CD4-positive, alpha-beta T cell treated with Interleukin-4 for 1 hour (primary cell): ENCODE results near the gene CDH12.

ENCODE experiments used
- DNase-seq, 2 donors: peaks; one replicate each; pipeline ENCODE4 v3.0.0-alpha.2; 2020 to 2022

The CDH12 gene

GRCh38 chr5:21807953-21808352, 1045.2 kb downstream of the CDH12 start:
- no peak for DNase-seq

- no peak for DNase-seq
Measured at GRCh38 chr5:21806943-21807342, 1046.2 kb downstream of the CDH12 start.

- no peak for DNase-seq
Measured at GRCh38 chr5:21806271-21806670, 1046.9 kb downstream of the CDH12 start.

- no peak for DNase-seq
Measured at GRCh38 chr5:21802869-21803490, 1050.2 kb downstream of the CDH12 start.

- DNase-seq: no peak
Measured at GRCh38 chr5:21802100-21802499, 1051.0 kb downstream of the CDH12 start.

- no peak for DNase-seq
Measured at GRCh38 chr5:21792748-21793147, 1060.4 kb downstream of the CDH12 start.

GRCh38 chr5:21791304-21791703, 1061.8 kb downstream of the CDH12 start:
- DNase-seq: no peak

GRCh38 chr5:21784487-21784886, 1068.7 kb downstream of the CDH12 start:
- no peak for DNase-seq

- DNase-seq: no peak
Measured at GRCh38 chr5:21783074-21783679, 1070.0 kb downstream of the CDH12 start.

- no peak for DNase-seq
Measured at GRCh38 chr5:21776466-21776865, 1076.7 kb downstream of the CDH12 start.

GRCh38 chr5:21774801-21775200, 1078.3 kb downstream of the CDH12 start:
- no peak for DNase-seq

GRCh38 chr5:21774281-21774680, 1078.9 kb downstream of the CDH12 start:
- no peak for DNase-seq

GRCh38 chr5:21773456-21773855, 1079.7 kb downstream of the CDH12 start:
- no peak for DNase-seq

- DNase-seq: no peak
Measured at GRCh38 chr5:21765406-21765805, 1087.7 kb downstream of the CDH12 start.

GRCh38 chr5:21739096-21739495, 1114.0 kb downstream of the CDH12 start:
- DNase-seq: no peak

- no peak for DNase-seq
Measured at GRCh38 chr5:21723500-21723899, 1129.6 kb downstream of the CDH12 start.

GRCh38 chr5:21711866-21712758, 1141.0 kb downstream of the CDH12 start:
- no peak for DNase-seq

GRCh38 chr5:21709770-21710169, 1143.4 kb downstream of the CDH12 start:
- DNase-seq: no peak

GRCh38 chr5:21704974-21705668, 1148.0 kb downstream of the CDH12 start:
- DNase-seq: no peak

GRCh38 chr5:21701317-21701716, 1151.8 kb downstream of the CDH12 start:
- DNase-seq: no peak
